IPS-20b (cell line): Measurements from ENCODE around the gene PSMA7.

Experiments
- H3K27ac ChIP-seq: one replicate; pipeline ENCODE4 v1.5.1; 2013; ENCODE audit warnings: low read length
- H3K27me3 ChIP-seq: 2 replicates; pipeline ENCODE4 v1.6.1; 2013; ENCODE audit warnings: mild to moderate bottlenecking, low read length, inconsistent platforms; ENCODE audit not compliant: insufficient read depth
- H3K36me3 ChIP-seq: 2 replicates; pipeline ENCODE4 v1.6.1; 2013; ENCODE audit warnings: low read depth, mild to moderate bottlenecking, inconsistent platforms, low read length, moderate library complexity; ENCODE audit not compliant: insufficient read depth
- H3K4me1 ChIP-seq: 2 replicates; pipeline ENCODE4 v1.6.1; 2013; ENCODE audit warnings: mild to moderate bottlenecking, control low read depth, inconsistent platforms, low read length, moderate library complexity; ENCODE audit not compliant: insufficient read depth
- H3K4me3 ChIP-seq: 2 replicates; pipeline ENCODE4 v1.5.1; 2013; ENCODE audit warnings: mild to moderate bottlenecking, low read length, inconsistent platforms
- H3K9ac ChIP-seq: 2 replicates; pipeline ENCODE4 v1.6.1; 2013; ENCODE audit warnings: low read depth, mild to moderate bottlenecking, inconsistent platforms, low read length, moderate library complexity
- H3K9me3 ChIP-seq: 2 replicates; pipeline ENCODE4 v1.6.1; 2013; ENCODE audit warnings: mild to moderate bottlenecking, low read depth, low read length, inconsistent platforms; ENCODE audit not compliant: insufficient read depth

Gene PSMA7

GRCh38 chr20:62143081-62143956, at the start of gene PSMA7, which contains the start of gene SS18L1:
PSMA7 (minus strand) TSS chr20:62143394; CDS start chr20:62143303, 91 bp downstream.
SS18L1 (plus strand) TSS chr20:62143769; CDS start chr20:62143821, 52 bp downstream.
- Histone ChIP-seq H3K9me3 (no peaks in the 10 kb centered on the region), H3K36me3 (peaks cover 46% of the 10 kb centered on the region), H3K9ac (peak within 1 kb of the TSS; percentile 86; the same call in 1 of the 2 replicates), H3K4me3 (peak within 1 kb of the TSS; percentile 97), H3K27ac (no peak within 1 kb of the TSS), H3K27me3 (peaks cover 4% of the 10 kb centered on the region; the same call in 1 of the 2 replicates), H3K4me1 (peaks cover 13% of the 10 kb centered on the region; the same call in 1 of the 2 replicates)

GRCh38 chr20:62192635-62193034, 49.4 kb upstream of the PSMA7 start:
- no peak overlapping the region for H3K9ac ChIP-seq
- peaks cover 17% of the 10 kb centered on the region; the same call in 1 of the 2 replicates for H3K36me3 ChIP-seq
- no peaks in the 10 kb centered on the region for H3K9me3 ChIP-seq
- no peaks in the 10 kb centered on the region for H3K27me3 ChIP-seq
- no peaks in the 10 kb centered on the region for H3K4me1 ChIP-seq
- H3K4me3 ChIP-seq: no peak overlapping the region
- no peak overlapping the region for H3K27ac ChIP-seq

- Histone ChIP-seq H3K27me3 (no peaks in the 10 kb centered on the region), H3K27ac (no peak overlapping the region), H3K9ac (no peak overlapping the region), H3K9me3 (no peaks in the 10 kb centered on the region), H3K4me1 (no peaks in the 10 kb centered on the region), H3K4me3 (no peak overlapping the region), H3K36me3 (peaks cover 13% of the 10 kb centered on the region; the same call in 1 of the 2 replicates)
Observed at GRCh38 chr20:62191781-62192559, 48.8 kb upstream of the PSMA7 start.

- H3K27ac ChIP-seq: no peak overlapping the region
- H3K36me3 ChIP-seq: peaks cover 8% of the 10 kb centered on the region; the same call in 1 of the 2 replicates
- no peaks in the 10 kb centered on the region for H3K27me3 ChIP-seq
- no peaks in the 10 kb centered on the region for H3K9me3 ChIP-seq
- H3K9ac ChIP-seq: no peak overlapping the region
- H3K4me1 ChIP-seq: no peaks in the 10 kb centered on the region
- no peak overlapping the region for H3K4me3 ChIP-seq
Observed at GRCh38 chr20:62190639-62191411, 47.6 kb upstream of the PSMA7 start.

GRCh38 chr20:62186887-62187866, 44.0 kb upstream of the PSMA7 start:
- Histone ChIP-seq H3K9ac (no peak overlapping the region), H3K4me3 (no peak overlapping the region), H3K27ac (no peak overlapping the region)

GRCh38 chr20:62186096-62186426, 42.9 kb upstream of the PSMA7 start:
- Histone ChIP-seq H3K4me3 (no peak overlapping the region), H3K36me3 (peaks cover 14% of the 10 kb centered on the region; the same call in 1 of the 2 replicates), H3K4me1 (peaks cover 9% of the 10 kb centered on the region; the same call in 1 of the 2 replicates), H3K9ac (no peak overlapping the region), H3K27ac (no peak overlapping the region), H3K27me3 (no peaks in the 10 kb centered on the region), H3K9me3 (no peaks in the 10 kb centered on the region)

More at GRCh38 chr20:62186887-62187866, 44.0 kb upstream of the PSMA7 start:
- H3K36me3 ChIP-seq: peaks cover 8% of the 10 kb centered on the region; the same call in 1 of the 2 replicates
- H3K27me3 ChIP-seq: no peaks in the 10 kb centered on the region
- H3K9me3 ChIP-seq: no peaks in the 10 kb centered on the region
- peaks cover 4% of the 10 kb centered on the region; the same call in 1 of the 2 replicates for H3K4me1 ChIP-seq

GRCh38 chr20:62183426-62184142, 40.4 kb upstream of the PSMA7 start:
- peak overlapping the region; percentile 98 for H3K9ac ChIP-seq
- H3K9me3 ChIP-seq: no peaks in the 10 kb centered on the region
- H3K27me3 ChIP-seq: no peaks in the 10 kb centered on the region
- H3K27ac ChIP-seq: peak overlapping the region; percentile 68
- H3K4me1 ChIP-seq: peaks cover 9% of the 10 kb centered on the region; the same call in 1 of the 2 replicates
- H3K4me3 ChIP-seq: peak overlapping the region; percentile 95
- H3K36me3 ChIP-seq: peaks cover 23% of the 10 kb centered on the region

GRCh38 chr20:62182469-62183425, 39.6 kb upstream of the PSMA7 start, which contains the start of gene MTG2:
MTG2 (plus strand) TSS chr20:62183028; CDS start chr20:62193421, 10,393 bp downstream.
- peak within 1 kb of the TSS; percentile 95 for H3K4me3 ChIP-seq
- H3K27me3 ChIP-seq: no peaks in the 10 kb centered on the region
- H3K4me1 ChIP-seq: peaks cover 9% of the 10 kb centered on the region; the same call in 1 of the 2 replicates
- H3K36me3 ChIP-seq: peaks cover 23% of the 10 kb centered on the region
- peak within 1 kb of the TSS; percentile 68 for H3K27ac ChIP-seq
- H3K9ac ChIP-seq: peak within 1 kb of the TSS; percentile 98
- H3K9me3 ChIP-seq: no peaks in the 10 kb centered on the region

- no peak overlapping the region for H3K27ac ChIP-seq
- peak overlapping the region; percentile 95 for H3K4me3 ChIP-seq
Observed at GRCh38 chr20:62181808-62182207, 38.6 kb upstream of the PSMA7 start.

More at GRCh38 chr20:62181808-62182207, 38.6 kb upstream of the PSMA7 start:
- H3K27me3 ChIP-seq: no peaks in the 10 kb centered on the region
- peaks cover 9% of the 10 kb centered on the region; the same call in 1 of the 2 replicates for H3K4me1 ChIP-seq
- H3K9ac ChIP-seq: peak overlapping the region; percentile 98; the same call in 1 of the 2 replicates
- H3K36me3 ChIP-seq: peaks cover 23% of the 10 kb centered on the region
- no peaks in the 10 kb centered on the region for H3K9me3 ChIP-seq
